Keratinocyte (primary cell): Measurements from ENCODE around the gene UTP11. TPM values are rescaled to one million over a fixed set of nuclear protein-coding genes. Genes with fewer than 3 reads are reported as not detected.

Experiments
- DNase-seq: peaks from one replicate; pipeline ENCODE4 v3.0.0-alpha.2; 2011; ENCODE audit warnings: low read depth, missing footprints, low spot score
- FAIRE-seq: peaks from 2 replicates; lab custom pipeline; 2011; peaks lifted over from hg19 to GRCh38; lab: Jason Lieb, UNC
- H2AFZ ChIP-seq: 2 replicates; pipeline ENCODE4 v1.6.0; 2012; ENCODE audit warnings: low read length, control low read depth, inconsistent platforms; ENCODE audit not compliant: control insufficient read depth
- H3K27ac ChIP-seq: 2 replicates; pipeline ENCODE4 v1.5.1; 2011; ENCODE audit warnings: low read length; ENCODE audit not compliant: control insufficient read depth, insufficient read depth
- H3K27me3 ChIP-seq: 3 replicates; pipeline ENCODE4 v1.6.0; 2011; ENCODE audit warnings: low read length; ENCODE audit not compliant: control insufficient read depth, insufficient read depth; ENCODE audit errors: extremely low read depth
- H3K36me3 ChIP-seq, 2 experiments: 2 replicates in 1 of 2; 3 replicates in 1 of 2; pipeline ENCODE4 v1.5.1; 2011; ENCODE audit warnings: low read length in 2 of 2, mild to moderate bottlenecking in 1 of 2; ENCODE audit not compliant: control insufficient read depth in 2 of 2, insufficient read depth in 2 of 2; ENCODE audit errors: extremely low read depth in 1 of 2
- H3K4me1 ChIP-seq: 3 replicates; pipeline ENCODE4 v1.5.1; 2011; ENCODE audit warnings: low read length; ENCODE audit not compliant: control insufficient read depth, insufficient read depth; ENCODE audit errors: extremely low read depth
- H3K4me2 ChIP-seq: 3 replicates; pipeline ENCODE4 v1.6.0; 2011; ENCODE audit warnings: low read depth, low read length; ENCODE audit not compliant: control insufficient read depth, insufficient read depth; ENCODE audit errors: extremely low read depth
- H3K4me3 ChIP-seq, 3 experiments: fragments of 200-600 bp in 1 of 3; sonication (generic) in 1 of 3; 2 replicates in 2 of 3; 3 replicates in 1 of 3; pipeline ENCODE4 v1.5.1; 2011 to 2016; ENCODE audit warnings: low read length in 3 of 3, mild to moderate bottlenecking in 3 of 3, control low read depth in 2 of 3, inconsistent platforms in 1 of 3, low read depth in 1 of 3, mixed read lengths in 1 of 3, mixed run types in 1 of 3, moderate library complexity in 1 of 3; ENCODE audit not compliant: control insufficient read depth in 2 of 3, insufficient read depth in 2 of 3; ENCODE audit errors: extremely low read depth in 1 of 3
- H3K79me2 ChIP-seq: 2 replicates; pipeline ENCODE4 v1.6.0; 2012; ENCODE audit warnings: low read length; ENCODE audit not compliant: control insufficient read depth, insufficient read depth
- H3K9ac ChIP-seq: 3 replicates; pipeline ENCODE4 v1.6.0; 2011; ENCODE audit warnings: low read length; ENCODE audit not compliant: control insufficient read depth, insufficient read depth; ENCODE audit errors: extremely low read depth
- H3K9me1 ChIP-seq: 3 replicates; pipeline ENCODE4 v1.6.0; 2011; ENCODE audit warnings: low read length; ENCODE audit not compliant: control insufficient read depth, insufficient read depth; ENCODE audit errors: extremely low read depth
- H3K9me3 ChIP-seq: 2 replicates; pipeline ENCODE4 v1.5.1; 2012; ENCODE audit warnings: low read depth, low read length; ENCODE audit not compliant: control insufficient read depth
- H4K20me1 ChIP-seq: 3 replicates; pipeline ENCODE4 v1.6.0; 2011; ENCODE audit warnings: low read length; ENCODE audit not compliant: control insufficient read depth, insufficient read depth; ENCODE audit errors: extremely low read depth
- EZH2 ChIP-seq: IDR thresholded peaks from one replicate; pipeline ENCODE4 v1.6.1; 2012; ENCODE audit warnings: inconsistent platforms, mild to moderate bottlenecking, low read length, moderate library complexity
- dilution Hi-C: fragments of 300-500 bp; cut with MboI; formaldehyde crosslinking; loops from one replicate; pipeline ENCODE4 v1.7.0; 2020; ENCODE audit warnings: low sequenced_read_pairs; ENCODE audit not compliant: extremely low pct_ligation_motif_present
- polyA plus RNA-seq, 5 experiments: library from polyadenylated mRNA; depleted of rRNA in 3 of 5; stranded (reverse) in 3 of 5; stranded (forward) in 1 of 5; unstranded in 1 of 5; fragments of >200 nt; gene quantifications; 1 replicate in 1 of 5; 2 replicates in 3 of 5; 3 replicates in 1 of 5; pipeline versions ENCODE4 v1.2.1 to v1.2.3, GENCODE V29; 2011 to 2012; ENCODE audit warnings: missing spikeins in 2 of 5, low read depth in 1 of 5, low replicate concordance in 1 of 5
- TF ChIP-seq, protein P1 (sequence below), 3 experiments: IDR thresholded peaks in 1 of 3; conservative IDR thresholded peaks in 1 of 3; optimal IDR thresholded peaks in 1 of 3; 2 replicates in 2 of 3; 3 replicates in 1 of 3; pipeline versions ENCODE3 to v1.5.1; 2011; ENCODE audit warnings: low read length in 3 of 3, mild to moderate bottlenecking in 3 of 3, moderate library complexity in 2 of 3, control low read depth in 1 of 3, inconsistent platforms in 1 of 3; ENCODE audit not compliant: insufficient read depth in 2 of 3; ENCODE audit errors: extremely low read depth in 1 of 3

Gene UTP11
- polyA plus RNA-seq, 1 donor (not counting 4 experiments of a cell fraction or from before 2014, with no cell fraction given) = 50.0 TPM

DNA sequence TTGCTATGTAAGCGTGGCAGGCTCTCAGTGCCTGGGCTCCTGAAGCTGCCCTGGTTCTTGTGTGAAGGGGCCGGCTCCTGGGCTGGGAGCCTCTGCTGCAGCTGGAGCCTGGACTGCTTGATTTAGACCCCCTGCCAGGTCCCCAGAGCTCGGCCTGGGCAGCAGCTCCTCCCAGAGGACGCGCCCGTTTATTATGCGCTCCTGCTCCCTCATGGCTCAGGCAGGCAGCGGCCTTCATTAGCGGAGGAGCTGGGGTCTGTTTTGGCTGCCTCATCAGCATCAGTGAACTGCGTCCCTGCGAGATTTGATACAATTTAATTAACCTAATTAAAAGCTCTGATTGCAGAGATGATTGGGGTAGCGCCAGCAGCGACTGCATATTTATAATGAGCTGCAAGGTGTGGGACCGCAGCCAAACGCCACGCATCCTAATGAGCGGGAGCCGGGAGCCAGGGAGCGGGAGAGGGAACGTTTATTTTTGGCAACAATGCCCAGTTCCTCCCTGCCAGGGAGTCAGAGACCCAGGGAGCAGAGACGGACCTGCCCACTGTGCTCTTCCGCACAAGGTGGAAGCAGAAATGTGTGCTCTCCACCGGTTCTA, 16.6 kb downstream of the UTP11 start:
- H3K27me3 ChIP-seq = no peaks in the 10 kb centered on the region
- H3K79me2 ChIP-seq = no peaks in the 10 kb centered on the region
- DNase-seq (no peak), FAIRE-seq (peak; percentile 9)
- H3K36me3 ChIP-seq = peaks cover 1 to 5% of the 10 kb centered on the region in 2 experiments
- dilution Hi-C loops = no loop called here
- H3K9me3 ChIP-seq = no peaks in the 10 kb centered on the region
- H3K4me2 ChIP-seq = peak overlapping the region; percentile 82
- peak overlapping the region; percentile 81 for H3K9ac ChIP-seq
- TF ChIP-seq, protein P1, sequence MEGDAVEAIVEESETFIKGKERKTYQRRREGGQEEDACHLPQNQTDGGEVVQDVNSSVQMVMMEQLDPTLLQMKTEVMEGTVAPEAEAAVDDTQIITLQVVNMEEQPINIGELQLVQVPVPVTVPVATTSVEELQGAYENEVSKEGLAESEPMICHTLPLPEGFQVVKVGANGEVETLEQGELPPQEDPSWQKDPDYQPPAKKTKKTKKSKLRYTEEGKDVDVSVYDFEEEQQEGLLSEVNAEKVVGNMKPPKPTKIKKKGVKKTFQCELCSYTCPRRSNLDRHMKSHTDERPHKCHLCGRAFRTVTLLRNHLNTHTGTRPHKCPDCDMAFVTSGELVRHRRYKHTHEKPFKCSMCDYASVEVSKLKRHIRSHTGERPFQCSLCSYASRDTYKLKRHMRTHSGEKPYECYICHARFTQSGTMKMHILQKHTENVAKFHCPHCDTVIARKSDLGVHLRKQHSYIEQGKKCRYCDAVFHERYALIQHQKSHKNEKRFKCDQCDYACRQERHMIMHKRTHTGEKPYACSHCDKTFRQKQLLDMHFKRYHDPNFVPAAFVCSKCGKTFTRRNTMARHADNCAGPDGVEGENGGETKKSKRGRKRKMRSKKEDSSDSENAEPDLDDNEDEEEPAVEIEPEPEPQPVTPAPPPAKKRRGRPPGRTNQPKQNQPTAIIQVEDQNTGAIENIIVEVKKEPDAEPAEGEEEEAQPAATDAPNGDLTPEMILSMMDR (optimal IDR thresholded peaks at IDR 0.05 in 1 of 3, IDR thresholded peaks at IDR 0.05 in 1 of 3, conservative IDR thresholded peaks at IDR 0.05 in 1 of 3; ENCODE audit: extremely low read depth in 1 of 3, insufficient read depth in 2 of 3, low read length in 3 of 3) = peak in 1 of 3 experiments; percentile 24
- no peak for TF ChIP-seq EZH2
- H2AFZ ChIP-seq = peak overlapping the region; percentile 28
- peaks cover 71% of the 10 kb centered on the region for H3K4me1 ChIP-seq
- H3K4me3 ChIP-seq = peak overlapping the region in 1 of 3 experiments; percentile 36
- no peaks in the 10 kb centered on the region for H3K9me1 ChIP-seq
- H4K20me1 ChIP-seq = peaks cover 4% of the 10 kb centered on the region
- peak overlapping the region; percentile 98 for H3K27ac ChIP-seq

DNA sequence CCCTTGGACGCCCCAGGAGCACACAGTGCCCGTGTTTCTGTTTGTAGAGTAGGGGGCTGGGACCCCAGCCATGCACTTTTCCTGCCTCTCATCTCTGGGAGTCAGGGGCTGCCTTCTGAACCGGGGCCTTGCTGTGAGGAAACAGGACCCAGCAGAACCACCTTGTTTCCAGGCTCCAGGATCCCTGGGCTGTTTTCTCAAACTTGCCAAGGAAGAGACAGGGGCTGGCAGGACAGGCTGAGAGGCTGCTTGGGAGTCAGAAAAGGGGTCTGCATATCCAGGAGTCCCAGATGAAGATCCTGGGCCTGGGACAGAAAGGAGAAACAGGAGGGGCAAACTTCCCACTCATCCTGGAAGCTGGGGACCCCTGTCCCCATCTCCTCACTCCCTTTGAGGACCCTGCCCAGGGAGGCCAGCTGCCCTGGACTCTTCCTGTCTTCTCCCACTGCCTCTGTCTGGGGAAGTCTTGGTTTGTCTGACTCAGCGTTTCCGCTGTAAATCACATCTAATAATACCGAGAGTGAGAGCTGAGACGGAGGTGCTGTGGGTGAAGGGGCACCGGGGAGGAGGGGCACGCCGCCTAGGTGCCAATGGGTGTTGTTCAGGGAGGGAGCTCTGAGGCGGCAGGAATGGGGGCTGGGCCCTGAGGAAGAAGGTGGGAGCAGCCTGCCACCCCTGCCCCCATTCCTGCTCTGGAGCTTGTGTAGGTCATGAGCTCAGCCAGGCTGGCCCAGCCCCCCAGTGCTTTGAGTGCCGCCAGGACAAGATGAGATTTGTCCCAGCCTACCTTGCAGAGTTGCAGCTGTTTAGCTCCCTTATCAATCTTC, 17.4 kb downstream of the UTP11 start:
- H3K79me2 ChIP-seq = no peaks in the 10 kb centered on the region
- no peaks in the 10 kb centered on the region for H3K27me3 ChIP-seq
- peak overlapping the region in 2 of 3 experiments; percentile 13 to 36 for H3K4me3 ChIP-seq
- H3K4me1 ChIP-seq = peaks cover 66% of the 10 kb centered on the region
- H4K20me1 ChIP-seq = peaks cover 4% of the 10 kb centered on the region
- H3K9me3 ChIP-seq = no peaks in the 10 kb centered on the region
- TF ChIP-seq, protein P1 (optimal IDR thresholded peaks at IDR 0.05 in 1 of 3, IDR thresholded peaks at IDR 0.05 in 1 of 3, conservative IDR thresholded peaks at IDR 0.05 in 1 of 3; ENCODE audit: extremely low read depth in 1 of 3, insufficient read depth in 2 of 3, low read length in 3 of 3) = peak in 1 of 3 experiments; percentile 4
- no peak for TF ChIP-seq EZH2
- H3K4me2 ChIP-seq = peak overlapping the region; percentile 73
- H3K36me3 ChIP-seq = peaks cover under 1 to 5% of the 10 kb centered on the region in 2 experiments
- DNase-seq (no peak), FAIRE-seq (peak; percentile 92)
- peak overlapping the region; percentile 61 for H2AFZ ChIP-seq
- H3K27ac ChIP-seq = peak overlapping the region; percentile 98
- H3K9ac ChIP-seq = peak overlapping the region; percentile 81
- H3K9me1 ChIP-seq = no peaks in the 10 kb centered on the region
- dilution Hi-C loops = no loop called here
